OCI-LY1 (cell line): ENCODE results near the gene ZMPSTE24.

Experiments used
- EZH2 ChIP-seq: fragments of 200-600 bp; sonication (generic), shearing (Covaris generic); IDR thresholded peaks from 2 replicates; pipeline ENCODE4 v1.8.0; 2017; ENCODE audit warnings: borderline replicate concordance, mixed run types, mild to moderate bottlenecking, antibody characterized with exemption, low read length, moderate library complexity, mixed read lengths
- TF ChIP-seq, protein P1 (sequence below): fragments of 200-600 bp; sonication (generic), shearing (Covaris generic); IDR thresholded peaks from 2 replicates; pipeline ENCODE4 v1.5.1; 2017; ENCODE audit warnings: mild to moderate bottlenecking, antibody characterized with exemption, low read length, moderate library complexity, mixed read lengths

DNA sequence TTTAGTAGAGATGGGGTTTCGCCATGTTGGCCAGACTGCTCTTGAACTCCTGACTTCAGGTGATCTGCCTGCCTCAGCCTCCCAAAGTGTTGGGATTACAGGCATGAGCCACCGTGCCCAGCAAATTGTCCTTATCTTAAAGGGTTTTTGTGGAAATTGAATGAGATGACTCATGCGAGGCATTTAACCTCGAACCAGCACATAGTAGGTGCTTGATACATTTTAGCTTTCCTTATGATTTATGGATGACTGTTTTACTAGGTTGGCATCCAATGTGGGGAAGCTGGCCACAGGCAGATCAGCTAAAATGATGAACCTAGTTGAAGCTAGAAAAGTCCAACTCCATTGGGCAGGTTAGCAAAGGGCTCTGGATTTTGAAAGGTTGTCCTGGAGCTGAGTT, 60.4 kb downstream of the ZMPSTE24 start:
- TF ChIP-seq, protein P1, sequence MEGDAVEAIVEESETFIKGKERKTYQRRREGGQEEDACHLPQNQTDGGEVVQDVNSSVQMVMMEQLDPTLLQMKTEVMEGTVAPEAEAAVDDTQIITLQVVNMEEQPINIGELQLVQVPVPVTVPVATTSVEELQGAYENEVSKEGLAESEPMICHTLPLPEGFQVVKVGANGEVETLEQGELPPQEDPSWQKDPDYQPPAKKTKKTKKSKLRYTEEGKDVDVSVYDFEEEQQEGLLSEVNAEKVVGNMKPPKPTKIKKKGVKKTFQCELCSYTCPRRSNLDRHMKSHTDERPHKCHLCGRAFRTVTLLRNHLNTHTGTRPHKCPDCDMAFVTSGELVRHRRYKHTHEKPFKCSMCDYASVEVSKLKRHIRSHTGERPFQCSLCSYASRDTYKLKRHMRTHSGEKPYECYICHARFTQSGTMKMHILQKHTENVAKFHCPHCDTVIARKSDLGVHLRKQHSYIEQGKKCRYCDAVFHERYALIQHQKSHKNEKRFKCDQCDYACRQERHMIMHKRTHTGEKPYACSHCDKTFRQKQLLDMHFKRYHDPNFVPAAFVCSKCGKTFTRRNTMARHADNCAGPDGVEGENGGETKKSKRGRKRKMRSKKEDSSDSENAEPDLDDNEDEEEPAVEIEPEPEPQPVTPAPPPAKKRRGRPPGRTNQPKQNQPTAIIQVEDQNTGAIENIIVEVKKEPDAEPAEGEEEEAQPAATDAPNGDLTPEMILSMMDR = no peak
- no peak for TF ChIP-seq EZH2
